ENCODE results near the gene PAK5.

DNA sequence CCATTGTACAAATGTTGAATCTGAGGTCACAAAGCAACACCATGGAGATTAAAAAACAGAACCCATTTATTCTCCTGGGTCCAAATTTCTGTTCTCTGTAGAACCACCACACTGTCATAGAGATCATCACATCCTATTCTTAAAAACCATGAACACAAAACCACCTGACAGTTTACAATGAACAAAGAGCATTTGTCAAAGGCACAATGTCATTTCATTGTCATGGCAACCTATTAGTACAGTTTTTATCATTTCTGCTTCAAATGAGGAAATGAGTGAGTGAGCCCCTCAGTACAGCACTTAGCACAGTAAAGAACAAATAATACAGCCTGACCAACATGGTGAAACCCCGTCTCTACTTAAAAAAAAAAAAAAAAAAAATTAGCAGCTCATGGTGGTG lies 347.6 kb downstream of the PAK5 start:
- TF ChIP-seq, protein P1, sequence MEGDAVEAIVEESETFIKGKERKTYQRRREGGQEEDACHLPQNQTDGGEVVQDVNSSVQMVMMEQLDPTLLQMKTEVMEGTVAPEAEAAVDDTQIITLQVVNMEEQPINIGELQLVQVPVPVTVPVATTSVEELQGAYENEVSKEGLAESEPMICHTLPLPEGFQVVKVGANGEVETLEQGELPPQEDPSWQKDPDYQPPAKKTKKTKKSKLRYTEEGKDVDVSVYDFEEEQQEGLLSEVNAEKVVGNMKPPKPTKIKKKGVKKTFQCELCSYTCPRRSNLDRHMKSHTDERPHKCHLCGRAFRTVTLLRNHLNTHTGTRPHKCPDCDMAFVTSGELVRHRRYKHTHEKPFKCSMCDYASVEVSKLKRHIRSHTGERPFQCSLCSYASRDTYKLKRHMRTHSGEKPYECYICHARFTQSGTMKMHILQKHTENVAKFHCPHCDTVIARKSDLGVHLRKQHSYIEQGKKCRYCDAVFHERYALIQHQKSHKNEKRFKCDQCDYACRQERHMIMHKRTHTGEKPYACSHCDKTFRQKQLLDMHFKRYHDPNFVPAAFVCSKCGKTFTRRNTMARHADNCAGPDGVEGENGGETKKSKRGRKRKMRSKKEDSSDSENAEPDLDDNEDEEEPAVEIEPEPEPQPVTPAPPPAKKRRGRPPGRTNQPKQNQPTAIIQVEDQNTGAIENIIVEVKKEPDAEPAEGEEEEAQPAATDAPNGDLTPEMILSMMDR (IDR thresholded peaks at IDR 0.05) = no peak
- TF ChIP-seq EZH2 (IDR thresholded peaks at IDR 0.05) = no peak
- no peak for TF ChIP-seq EZH2phosphoT487 (IDR thresholded peaks at IDR 0.05)
